ENCODE measurements around the gene PMM2.

PMM2 gene

GRCh38 chr16:8885674-8886592 lies 88.3 kb downstream of the PMM2 start:
- H3K4me3 ChIP-seq (ENCODE audit: low read depth, low read length), result no peak overlapping the region

- no peak overlapping the region for H3K4me3 ChIP-seq (ENCODE audit: low read depth, low read length)
Measured at GRCh38 chr16:8886593-8887430, 89.2 kb downstream of the PMM2 start.

- H3K4me3 ChIP-seq (ENCODE audit: low read depth, low read length), result no peak overlapping the region
Measured at GRCh38 chr16:8887431-8887765, 89.8 kb downstream of the PMM2 start.

GRCh38 chr16:8887952-8888560 lies 90.4 kb downstream of the PMM2 start:
- no peak overlapping the region for H3K4me3 ChIP-seq (ENCODE audit: low read depth, low read length)

- H3K4me3 ChIP-seq (ENCODE audit: low read depth, low read length), result no peak overlapping the region
Measured at GRCh38 chr16:8888951-8889892, 91.6 kb downstream of the PMM2 start.

GRCh38 chr16:8889893-8890548 lies 92.4 kb downstream of the PMM2 start:
- no peak overlapping the region for H3K4me3 ChIP-seq (ENCODE audit: low read depth, low read length)

GRCh38 chr16:8890549-8890921 lies 92.9 kb downstream of the PMM2 start:
- H3K4me3 ChIP-seq (ENCODE audit: low read depth, low read length), result no peak overlapping the region

GRCh38 chr16:8892101-8892575 lies 94.5 kb downstream of the PMM2 start:
- H3K4me3 ChIP-seq (ENCODE audit: low read depth, low read length), result no peak overlapping the region

- H3K4me3 ChIP-seq (ENCODE audit: low read depth, low read length), result no peak overlapping the region
Measured at GRCh38 chr16:8893426-8893825, 95.8 kb downstream of the PMM2 start.

- no peak overlapping the region for H3K4me3 ChIP-seq (ENCODE audit: low read depth, low read length)
Measured at GRCh38 chr16:8893976-8894690, 96.5 kb downstream of the PMM2 start.

- H3K4me3 ChIP-seq (ENCODE audit: low read depth, low read length), result no peak overlapping the region
Measured at GRCh38 chr16:8894736-8895334, 97.2 kb downstream of the PMM2 start.

GRCh38 chr16:8898660-8899318 lies 101.2 kb downstream of the PMM2 start:
- no peak overlapping the region for H3K4me3 ChIP-seq (ENCODE audit: low read depth, low read length)

Data from iPS-11a (cell line).